PC-9 (cell line): ENCODE measurements around the gene EWSR1. TPM values are rescaled to one million over a fixed set of nuclear protein-coding genes. Genes with fewer than 3 reads are reported as not detected.

ENCODE experiments used
- BruUV-seq: library from RNA; stranded (reverse); fragments of 400-500 nt; replicated peaks from 2 replicates; lab custom pipeline; 2021; lab: Mats Ljungman, UMichigan
- CTCF ChIA-PET: fragments of 300-600 bp; sonication (Branson Sonifier 250); formaldehyde crosslinking; loops from one replicate; lab custom pipeline; 2022; ENCODE audit warnings: antibody characterized with exemption; lab: Charles Lee
- POLR2A ChIA-PET: fragments of 300-600 bp; sonication (Branson Sonifier 250); formaldehyde crosslinking; loops from one replicate; lab custom pipeline; 2022; ENCODE audit warnings: antibody characterized with exemption; ENCODE audit not compliant: unreplicated experiment; lab: Charles Lee
- DNase-seq, 2 experiments: peaks; one replicate each; pipeline versions ENCODE4 v3.0.0 to v3.0.0-alpha.2; 2015 to 2022; ENCODE audit warnings: mixed read lengths in 1 of 2
- H2AFZ ChIP-seq: fragments of 200-600 bp; sonication (generic); 2 replicates; pipeline ENCODE4 v1.8.1; 2017; ENCODE audit warnings: antibody characterized with exemption
- H3F3A ChIP-seq: fragments of 200-600 bp; sonication (generic); 2 replicates; pipeline ENCODE4 v1.8.1; 2017; ENCODE audit warnings: antibody characterized with exemption, mild to moderate bottlenecking, low read depth; ENCODE audit not compliant: insufficient read depth
- H3K27ac ChIP-seq: fragments of 200-600 bp; sonication (generic); 2 replicates; pipeline ENCODE4 v1.6.1; 2016; ENCODE audit warnings: mixed run types
- H3K27me3 ChIP-seq: fragments of 200-600 bp; sonication (generic); 2 replicates; pipeline ENCODE4 v1.6.1; 2016; ENCODE audit warnings: low read depth, mixed run types; ENCODE audit not compliant: insufficient read depth
- H3K36me3 ChIP-seq: fragments of 200-600 bp; sonication (generic); 2 replicates; pipeline ENCODE4 v1.6.1; 2016; ENCODE audit warnings: low read depth, mixed run types
- H3K4me1 ChIP-seq: fragments of 200-600 bp; sonication (generic); replicated peaks from 2 replicates; pipeline ENCODE4 v1.6.1; 2016; ENCODE audit warnings: mixed run types; ENCODE audit not compliant: insufficient read depth
- H3K4me2 ChIP-seq: fragments of 200-600 bp; sonication (generic); 2 replicates; pipeline ENCODE4 v1.6.1; 2017; ENCODE audit warnings: mixed run types
- H3K4me3 ChIP-seq: fragments of 200-600 bp; sonication (generic); 2 replicates; pipeline ENCODE4 v1.6.1; 2016; ENCODE audit warnings: mixed run types
- H3K79me2 ChIP-seq: fragments of 200-600 bp; sonication (generic); 2 replicates; pipeline ENCODE4 v1.6.1; 2017; ENCODE audit warnings: low read depth, mixed run types
- H3K9me2 ChIP-seq: fragments of 200-600 bp; sonication (generic); 2 replicates; pipeline ENCODE4 v1.8.1; 2017; ENCODE audit warnings: mild to moderate bottlenecking; ENCODE audit not compliant: insufficient read depth
- H3K9me3 ChIP-seq: fragments of 200-600 bp; sonication (generic); 2 replicates; pipeline ENCODE4 v1.8.1; 2016; ENCODE audit warnings: low read depth; ENCODE audit not compliant: insufficient read depth
- H4K20me1 ChIP-seq: fragments of 200-600 bp; sonication (generic); 2 replicates; pipeline ENCODE4 v1.8.1; 2017; ENCODE audit not compliant: insufficient read depth
- EZH2 ChIP-seq: fragments of 200-600 bp; sonication (generic); IDR thresholded peaks from 2 replicates; pipeline ENCODE4 v1.8.0; 2017; ENCODE audit warnings: antibody characterized with exemption, low read depth
- intact Hi-C: fragments of 100-400 bp; cut with micrococcal nuclease; formaldehyde crosslinking; loops from one replicate; pipeline ENCODE4 v1.10.0; 2022; ENCODE audit not compliant: unreplicated experiment
- total RNA-seq: library from RNA; stranded (reverse); gene quantifications from 2 replicates; pipeline ENCODE4 v1.2.3, GENCODE V29; 2021
- TF ChIP-seq, protein P1 (sequence below): fragments of 200-600 bp; sonication (generic); conservative IDR thresholded peaks from 2 replicates; pipeline ENCODE4 v1.6.1; 2017; ENCODE audit warnings: mixed run types, antibody characterized with exemption, mild to moderate bottlenecking, moderate library complexity

The EWSR1 gene
- total RNA-seq, 1 experiment from 2014 or later = 200 TPM

DNA sequence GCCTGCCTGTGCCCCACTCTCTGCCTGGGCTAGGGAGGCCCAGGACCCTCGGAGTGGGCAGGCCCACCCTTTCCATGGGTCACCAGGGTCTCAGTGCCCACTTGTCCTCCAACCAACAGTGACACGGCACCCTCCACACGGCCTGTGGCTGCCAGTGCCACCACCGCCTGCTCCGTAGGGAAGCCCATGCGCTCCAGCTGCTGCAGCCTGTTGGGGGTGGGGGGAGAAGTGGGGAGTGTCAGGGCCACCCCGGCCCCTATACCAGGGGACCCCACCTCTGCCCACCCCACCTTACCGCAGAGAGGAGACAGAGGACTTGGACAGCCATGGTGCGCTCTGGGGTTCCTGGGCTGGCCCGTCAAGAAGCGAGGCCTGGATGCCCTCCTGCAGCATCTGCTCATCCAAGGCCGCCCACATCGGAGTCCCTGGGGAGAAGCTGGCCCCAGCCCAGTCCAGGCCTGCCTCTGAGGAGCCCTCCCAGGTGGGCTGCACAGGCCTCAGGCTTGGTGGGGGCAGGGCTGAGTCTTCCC, 8.0 kb upstream of the EWSR1 start:
- intact Hi-C loops = no loop called here
- Histone ChIP-seq H3K9me3 (no peaks in the 10 kb centered on the region), H4K20me1 (no peaks in the 10 kb centered on the region), H3K9me2 (no peaks in the 10 kb centered on the region), H3K27me3 (no peaks in the 10 kb centered on the region), H3F3A (0 out of 2 replicates have a peak, but pooled peaks cover 4% of the 10 kb centered on the region), H2AFZ (no peak overlapping the region), H3K4me2 (no peak overlapping the region), H3K4me3 (no peak overlapping the region), H3K36me3 (no peaks in the 10 kb centered on the region), H3K27ac (no peak overlapping the region), H3K79me2 (no peaks in the 10 kb centered on the region), H3K4me1 (no peaks in the 10 kb centered on the region)
- no peak for TF ChIP-seq EZH2
- TF ChIP-seq, protein P1, sequence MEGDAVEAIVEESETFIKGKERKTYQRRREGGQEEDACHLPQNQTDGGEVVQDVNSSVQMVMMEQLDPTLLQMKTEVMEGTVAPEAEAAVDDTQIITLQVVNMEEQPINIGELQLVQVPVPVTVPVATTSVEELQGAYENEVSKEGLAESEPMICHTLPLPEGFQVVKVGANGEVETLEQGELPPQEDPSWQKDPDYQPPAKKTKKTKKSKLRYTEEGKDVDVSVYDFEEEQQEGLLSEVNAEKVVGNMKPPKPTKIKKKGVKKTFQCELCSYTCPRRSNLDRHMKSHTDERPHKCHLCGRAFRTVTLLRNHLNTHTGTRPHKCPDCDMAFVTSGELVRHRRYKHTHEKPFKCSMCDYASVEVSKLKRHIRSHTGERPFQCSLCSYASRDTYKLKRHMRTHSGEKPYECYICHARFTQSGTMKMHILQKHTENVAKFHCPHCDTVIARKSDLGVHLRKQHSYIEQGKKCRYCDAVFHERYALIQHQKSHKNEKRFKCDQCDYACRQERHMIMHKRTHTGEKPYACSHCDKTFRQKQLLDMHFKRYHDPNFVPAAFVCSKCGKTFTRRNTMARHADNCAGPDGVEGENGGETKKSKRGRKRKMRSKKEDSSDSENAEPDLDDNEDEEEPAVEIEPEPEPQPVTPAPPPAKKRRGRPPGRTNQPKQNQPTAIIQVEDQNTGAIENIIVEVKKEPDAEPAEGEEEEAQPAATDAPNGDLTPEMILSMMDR = no peak
- DNase-seq = no peak
- POLR2A ChIA-PET = no interaction called here
- CTCF ChIA-PET = no interaction called here
- BruUV-seq = no TSS peak

DNA sequence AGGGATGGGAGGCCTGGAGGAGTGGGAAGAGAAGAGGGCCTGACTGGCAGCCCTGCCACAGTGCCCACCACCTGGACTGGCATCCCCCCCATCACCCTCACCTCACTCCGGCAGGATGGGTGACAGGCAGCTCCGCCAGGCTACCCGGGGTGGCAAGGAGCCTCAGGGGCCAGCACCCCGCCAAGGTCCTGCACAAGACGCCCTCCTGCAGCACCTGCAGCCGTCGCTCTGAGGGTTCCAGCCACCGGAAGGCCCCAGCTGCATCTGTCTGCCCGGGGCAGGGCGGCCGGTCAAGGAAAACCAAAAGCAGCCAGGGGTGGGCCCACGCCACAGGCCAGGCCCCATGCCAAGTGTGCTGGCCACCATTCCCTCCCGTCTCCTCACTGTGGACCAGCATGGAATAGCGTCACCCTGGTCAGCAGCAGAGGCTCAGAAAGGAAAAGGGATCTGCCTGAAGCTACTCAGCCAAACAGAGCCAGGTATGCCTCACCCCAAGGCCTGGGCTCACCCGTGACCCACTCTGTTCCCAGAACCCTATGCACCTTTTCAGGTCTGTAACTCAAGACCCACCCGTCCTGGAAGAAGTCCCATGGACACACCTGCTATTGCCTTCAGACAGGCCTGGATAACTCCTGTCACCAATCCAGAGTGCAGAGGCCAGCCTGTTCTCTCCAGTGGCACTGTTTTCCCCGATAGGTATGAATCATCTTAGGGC, 7.3 kb upstream of the EWSR1 start:
- Histone ChIP-seq H2AFZ (no peak overlapping the region), H3K27me3 (no peaks in the 10 kb centered on the region), H3K27ac (no peak overlapping the region), H3K4me1 (no peaks in the 10 kb centered on the region), H3K9me2 (no peaks in the 10 kb centered on the region), H4K20me1 (no peaks in the 10 kb centered on the region), H3K4me3 (no peak overlapping the region), H3F3A (0 out of 2 replicates have a peak, but pooled peaks cover 4% of the 10 kb centered on the region), H3K36me3 (no peaks in the 10 kb centered on the region), H3K79me2 (no peaks in the 10 kb centered on the region), H3K4me2 (no peak overlapping the region), H3K9me3 (no peaks in the 10 kb centered on the region)
- BruUV-seq = no TSS peak
- no peak for TF ChIP-seq EZH2
- TF ChIP-seq, protein P1 = no peak
- ChIA-PET CTCF (interaction anchor here (0.6 kb wide), 1 partner anchor 99 kb away, joined by 3 read pairs; no protein-coding TSS in a partner anchor), POLR2A (no interaction called here)
- intact Hi-C loops = no loop called here
- no peak for DNase-seq

DNA sequence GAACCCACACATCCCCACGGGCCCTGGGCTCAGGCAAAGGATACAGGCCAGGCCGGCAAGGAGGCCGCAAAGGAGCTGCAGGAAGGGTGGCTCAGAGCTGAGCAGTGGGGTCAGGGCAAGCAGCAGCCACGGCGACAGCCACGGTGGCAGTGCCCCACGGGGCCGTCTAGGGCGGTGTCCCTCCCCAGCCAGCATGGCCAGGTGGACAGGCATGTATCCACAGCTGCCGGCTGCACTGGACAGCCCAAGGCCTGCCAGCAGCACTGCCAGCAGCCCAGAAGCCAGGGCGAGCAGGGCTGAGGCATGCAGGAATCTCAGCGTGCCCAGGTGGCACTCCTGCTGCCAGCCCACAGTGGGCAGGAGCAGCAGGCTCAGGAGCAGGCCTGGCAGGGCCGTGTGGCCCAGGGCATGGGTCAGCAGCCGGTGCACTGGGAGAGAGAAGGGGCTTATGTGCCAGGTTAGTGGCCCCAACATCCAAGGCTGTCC, 4.2 kb upstream of the EWSR1 start:
- intact Hi-C loops = no loop called here
- H3K9me3 ChIP-seq = no peaks in the 10 kb centered on the region
- 0 out of 2 replicates have a peak, but pooled peaks cover 4% of the 10 kb centered on the region for H3F3A ChIP-seq
- ChIA-PET POLR2A (no interaction called here), CTCF (no interaction called here)
- no peak overlapping the region for H3K4me3 ChIP-seq
- no TSS peak for BruUV-seq
- H4K20me1 ChIP-seq = peaks cover under 1% of the 10 kb centered on the region; the same call in 1 of the 2 replicates
- H3K4me1 ChIP-seq = peaks cover 10% of the 10 kb centered on the region
- TF ChIP-seq EZH2 = no peak
- TF ChIP-seq, protein P1 = no peak
- no peaks in the 10 kb centered on the region for H3K36me3 ChIP-seq
- no peak overlapping the region for H3K27ac ChIP-seq
- H3K79me2 ChIP-seq = peaks cover 28% of the 10 kb centered on the region
- no peaks in the 10 kb centered on the region for H3K9me2 ChIP-seq
- H3K4me2 ChIP-seq = no peak overlapping the region
- DNase-seq = no peak
- no peak overlapping the region for H2AFZ ChIP-seq
- H3K27me3 ChIP-seq = no peaks in the 10 kb centered on the region
